Type B pancreatic cell (in vitro differentiated cells): Measurements from ENCODE around the gene MARK2. TPM values are rescaled to one million over a fixed set of nuclear protein-coding genes. Genes with fewer than 3 reads are reported as not detected.

Experiments used
- DNase-seq: peaks from one replicate; pipeline ENCODE4 v3.0.0; 2021; ENCODE audit warnings: mixed read lengths; ENCODE audit not compliant: unreplicated experiment; ENCODE audit errors: extremely low spot score
- H3K27ac Mint-ChIP-seq: 2 replicates; pipeline ENCODE4 v1.8.0; 2021; ENCODE audit warnings: mild to moderate bottlenecking, mixed read lengths
- H3K27me3 Mint-ChIP-seq: 2 replicates; pipeline ENCODE4 v1.8.0; 2021; ENCODE audit warnings: mixed read lengths
- H3K36me3 Mint-ChIP-seq: 2 replicates; pipeline ENCODE4 v1.8.0; 2021; ENCODE audit warnings: mixed read lengths
- H3K4me1 Mint-ChIP-seq: one replicate; pipeline ENCODE4 v1.8.0; 2021; ENCODE audit warnings: mixed read lengths; ENCODE audit not compliant: unreplicated experiment
- H3K4me3 Mint-ChIP-seq: 2 replicates; pipeline ENCODE4 v1.8.0; 2021; ENCODE audit warnings: mild to moderate bottlenecking, mixed read lengths
- H3K9me3 Mint-ChIP-seq: 2 replicates; pipeline ENCODE4 v1.8.0; 2021; ENCODE audit warnings: mixed read lengths
- total RNA-seq: library from RNA; stranded (reverse); gene quantifications from 2 replicates; pipeline ENCODE4 v1.2.1, GENCODE V29; 2021; ENCODE audit warnings: low replicate concordance
- TF ChIP-seq, protein P1 (sequence below): fragments of 200-600 bp; sonication (generic); conservative IDR thresholded peaks from 2 replicates; pipeline ENCODE4 v1.5.0; 2021; ENCODE audit warnings: antibody characterized with exemption, mild to moderate bottlenecking

Gene MARK2
- total RNA-seq, 1 donor from 2014 or later: 52.8 TPM

GRCh38 chr11:63893355-63893754 lies 54.4 kb downstream of the MARK2 start:
- Mint-ChIP-seq H3K9me3 (no peaks in the 10 kb centered on the region), H3K4me3 (no peak overlapping the region), H3K27ac (no peak overlapping the region), H3K36me3 (peaks cover 24% of the 10 kb centered on the region), H3K4me1 (peaks cover 15% of the 10 kb centered on the region), H3K27me3 (no peaks in the 10 kb centered on the region)
- TF ChIP-seq, protein P1, sequence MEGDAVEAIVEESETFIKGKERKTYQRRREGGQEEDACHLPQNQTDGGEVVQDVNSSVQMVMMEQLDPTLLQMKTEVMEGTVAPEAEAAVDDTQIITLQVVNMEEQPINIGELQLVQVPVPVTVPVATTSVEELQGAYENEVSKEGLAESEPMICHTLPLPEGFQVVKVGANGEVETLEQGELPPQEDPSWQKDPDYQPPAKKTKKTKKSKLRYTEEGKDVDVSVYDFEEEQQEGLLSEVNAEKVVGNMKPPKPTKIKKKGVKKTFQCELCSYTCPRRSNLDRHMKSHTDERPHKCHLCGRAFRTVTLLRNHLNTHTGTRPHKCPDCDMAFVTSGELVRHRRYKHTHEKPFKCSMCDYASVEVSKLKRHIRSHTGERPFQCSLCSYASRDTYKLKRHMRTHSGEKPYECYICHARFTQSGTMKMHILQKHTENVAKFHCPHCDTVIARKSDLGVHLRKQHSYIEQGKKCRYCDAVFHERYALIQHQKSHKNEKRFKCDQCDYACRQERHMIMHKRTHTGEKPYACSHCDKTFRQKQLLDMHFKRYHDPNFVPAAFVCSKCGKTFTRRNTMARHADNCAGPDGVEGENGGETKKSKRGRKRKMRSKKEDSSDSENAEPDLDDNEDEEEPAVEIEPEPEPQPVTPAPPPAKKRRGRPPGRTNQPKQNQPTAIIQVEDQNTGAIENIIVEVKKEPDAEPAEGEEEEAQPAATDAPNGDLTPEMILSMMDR: no peak
- DNase-seq: no peak

DNA sequence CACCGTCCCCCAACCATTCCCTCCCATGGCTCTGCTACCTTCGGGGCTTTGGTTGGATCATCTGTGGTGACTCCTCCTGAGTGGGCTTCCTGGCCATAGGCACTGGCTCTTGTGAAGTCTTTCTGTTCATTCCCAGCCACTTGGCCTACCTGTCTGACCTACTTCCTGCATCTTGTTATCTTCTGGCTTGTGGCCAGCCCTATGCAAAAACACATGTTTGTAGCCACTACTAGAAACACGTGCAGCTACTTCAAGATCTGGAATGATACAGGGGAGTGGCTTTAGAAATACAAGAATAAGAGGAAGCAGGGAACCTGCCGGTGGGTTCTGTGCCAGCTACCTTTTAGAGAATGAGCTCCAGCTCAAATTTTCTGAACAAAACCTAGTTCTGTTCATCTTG lies 57.2 kb downstream of the MARK2 start:
- Mint-ChIP-seq H3K27ac (peak overlapping the region; percentile 13), H3K9me3 (no peaks in the 10 kb centered on the region), H3K4me1 (peaks cover 9% of the 10 kb centered on the region), H3K4me3 (no peak overlapping the region), H3K36me3 (peaks cover 30% of the 10 kb centered on the region), H3K27me3 (no peaks in the 10 kb centered on the region)
- TF ChIP-seq, protein P1: no peak
- DNase-seq: no peak

GRCh38 chr11:63897459-63898146 lies 58.7 kb downstream of the MARK2 start:
- Mint-ChIP-seq H3K4me3 (no peak overlapping the region), H3K9me3 (no peaks in the 10 kb centered on the region), H3K4me1 (peaks cover 5% of the 10 kb centered on the region), H3K27me3 (no peaks in the 10 kb centered on the region), H3K27ac (no peak overlapping the region), H3K36me3 (peaks cover 35% of the 10 kb centered on the region)
- DNase-seq: no peak
- TF ChIP-seq, protein P1: no peak

GRCh38 chr11:63901660-63902059 lies 62.8 kb downstream of the MARK2 start:
- TF ChIP-seq, protein P1: peak; percentile 56
- Mint-ChIP-seq H3K9me3 (no peaks in the 10 kb centered on the region), H3K36me3 (peaks cover 18% of the 10 kb centered on the region), H3K27ac (no peak overlapping the region), H3K4me3 (no peak overlapping the region), H3K27me3 (no peaks in the 10 kb centered on the region), H3K4me1 (peaks cover 3% of the 10 kb centered on the region)
- no peak for DNase-seq

- TF ChIP-seq, protein P1: no peak
- no peaks in the 10 kb centered on the region for H3K27me3 Mint-ChIP-seq
- H3K9me3 Mint-ChIP-seq: no peaks in the 10 kb centered on the region
- H3K4me1 Mint-ChIP-seq: peaks cover 3% of the 10 kb centered on the region
- H3K27ac Mint-ChIP-seq: peak overlapping the region; percentile 40
- peaks cover 15% of the 10 kb centered on the region for H3K36me3 Mint-ChIP-seq
- no peak for DNase-seq
- H3K4me3 Mint-ChIP-seq: no peak overlapping the region
Observed at GRCh38 chr11:63903884-63904283, 65.0 kb downstream of the MARK2 start.
